Measurements from ENCODE around the gene ZNF573. TPM values are rescaled to one million over a fixed set of nuclear protein-coding genes. Genes with fewer than 3 reads are reported as not detected.
"Not testable (repeated sequence)": the region's sequence is repeated elsewhere in the genome, so short reads cannot be mapped to it uniquely, and the experiment has no call there.

Gene ZNF573
- total and polyA plus RNA-seq, 5 donors, result 9.9 to 15.5 (median 11.0) TPM

DNA sequence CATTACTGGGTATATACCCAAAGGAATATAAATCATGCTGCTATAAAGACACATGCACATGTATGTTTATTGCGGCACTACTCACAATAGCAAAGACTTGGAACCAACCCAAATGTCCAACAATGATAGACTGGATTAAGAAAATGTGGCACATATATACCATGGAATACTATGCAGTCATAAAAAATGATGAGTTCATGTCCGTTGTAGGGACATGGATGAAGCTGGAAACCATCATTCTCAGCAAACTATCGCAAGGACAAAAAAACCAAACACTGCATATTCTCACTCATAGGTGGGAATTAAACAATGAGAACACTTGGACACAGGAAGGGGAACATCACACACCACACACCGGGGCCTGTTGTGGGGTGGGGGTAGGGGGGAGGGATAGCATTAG, 21.7 kb downstream of the ZNF573 start:
- H3K4me1 ChIP-seq (ENCODE audit: control insufficient read depth, insufficient read depth, low read length); intact Hi-C loops (cut with DNase I); H3K9me3 ChIP-seq (ENCODE audit: control insufficient read depth, low read length); H3K27me3 ChIP-seq (ENCODE audit: control insufficient read depth, insufficient read depth); DNase-seq; ATAC-seq; H3K4me3 ChIP-seq (ENCODE audit: low read length); H3K27ac ChIP-seq (ENCODE audit: low read length): not testable (repeated sequence)
- 98% methylated on average over 4 of the region's 4 CpGs for WGBS

DNA sequence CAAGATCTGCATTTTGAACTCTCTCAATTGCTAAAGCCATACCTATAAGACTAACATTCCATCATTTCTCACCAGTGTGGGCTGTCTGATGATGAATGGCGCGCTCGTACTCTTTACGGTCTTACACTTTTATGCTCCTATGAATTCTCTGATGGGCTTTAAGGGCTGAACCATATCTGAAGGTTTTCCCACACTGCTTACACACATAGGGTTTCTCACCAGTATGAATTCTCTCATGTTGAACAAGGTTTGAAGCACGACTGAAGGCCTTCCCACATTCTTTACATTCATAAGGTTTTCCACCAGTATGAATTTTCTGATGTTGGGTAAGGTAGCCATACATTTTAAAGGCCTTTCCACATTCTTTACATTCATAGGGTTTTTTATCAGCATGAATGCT, 41.0 kb downstream of the ZNF573 start:
- Histone ChIP-seq H3K27ac (ENCODE audit: low read length) (no peak overlapping the region), H3K9me3 (ENCODE audit: control insufficient read depth, low read length) (peaks cover 6% of the 10 kb centered on the region), H3K4me1 (ENCODE audit: control insufficient read depth, insufficient read depth, low read length) (no peaks in the 10 kb centered on the region), H3K27me3 (ENCODE audit: control insufficient read depth, insufficient read depth) (no peaks in the 10 kb centered on the region), H3K4me3 (ENCODE audit: low read length) (no peak overlapping the region)
- DNase-seq (no peak), ATAC-seq (no peak)
- WGBS, result 88% methylated on average over 5 of the region's 5 CpGs
- intact Hi-C loops (cut with DNase I), result no loop called here

DNA sequence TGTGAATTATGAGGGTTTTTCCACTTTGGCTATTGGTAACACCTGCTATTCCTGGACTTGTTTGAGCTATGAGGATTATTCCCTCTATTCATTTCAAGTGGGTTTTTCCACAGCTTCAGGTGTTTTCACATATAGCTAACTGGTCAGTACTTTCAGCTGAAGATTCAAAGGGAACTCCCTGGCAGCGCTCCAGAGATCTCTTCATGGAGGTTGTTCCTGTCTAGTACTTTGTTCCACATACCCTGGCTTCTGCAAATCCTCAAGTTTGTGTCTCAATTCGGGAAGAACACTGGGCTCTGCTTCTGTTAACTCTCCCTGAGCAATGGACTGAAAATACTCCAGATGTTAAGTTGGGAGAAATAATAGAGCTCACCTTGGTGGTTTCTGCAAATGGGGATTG, 54.2 kb downstream of the ZNF573 start:
- whole genome bisulfite sequencing, result 84% methylated on average over 2 of the region's 2 CpGs
- intact Hi-C loops (cut with DNase I), result no loop called here
- H3K9me3 ChIP-seq (ENCODE audit: control insufficient read depth, low read length), result no peaks in the 10 kb centered on the region

DNA sequence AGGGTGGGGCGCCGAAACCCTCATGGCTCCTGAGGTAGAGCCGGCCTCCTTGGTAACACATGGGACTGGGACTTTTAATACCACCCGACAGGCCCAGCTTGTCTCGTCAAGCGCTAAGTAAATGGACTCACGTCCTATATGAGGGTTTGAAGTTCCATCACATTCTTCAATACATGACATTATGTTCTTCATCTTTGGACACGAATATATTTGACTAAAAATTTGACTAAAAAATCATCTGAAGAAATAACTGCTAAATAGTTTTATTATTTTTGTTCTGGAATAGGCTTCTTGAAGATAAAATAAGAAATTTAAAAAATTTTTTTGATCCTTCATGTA, 59.5 kb downstream of the ZNF573 start:
- ATAC-seq (no peak), DNase-seq (no peak)
- H3K4me1 ChIP-seq (ENCODE audit: control insufficient read depth, insufficient read depth, low read length), result peaks cover 3% of the 10 kb centered on the region
- H3K9me3 ChIP-seq (ENCODE audit: control insufficient read depth, low read length), result no peaks in the 10 kb centered on the region
- peak overlapping the region; percentile 87 for H3K4me3 ChIP-seq (ENCODE audit: low read length)
- H3K27ac ChIP-seq (ENCODE audit: low read length), result no peak overlapping the region
- intact Hi-C loops (cut with DNase I), result loop anchor here in 1 of 4 donors (5.0 kb wide), 1 partner anchor 63 kb away; the partner anchor contains the start of gene ZFP30
- 6% methylated on average over 8 of the region's 8 CpGs for WGBS
- no peaks in the 10 kb centered on the region for H3K27me3 ChIP-seq (ENCODE audit: control insufficient read depth, insufficient read depth)

More for the DNA sequence above, 54.2 kb downstream of the ZNF573 start:
- no peaks in the 10 kb centered on the region for H3K4me1 ChIP-seq (ENCODE audit: control insufficient read depth, insufficient read depth, low read length)
- ATAC-seq (no peak), DNase-seq (no peak)
- H3K27me3 ChIP-seq (ENCODE audit: control insufficient read depth, insufficient read depth), result no peaks in the 10 kb centered on the region
- H3K4me3 ChIP-seq (ENCODE audit: low read length), result no peak overlapping the region
- no peak overlapping the region for H3K27ac ChIP-seq (ENCODE audit: low read length)

DNA sequence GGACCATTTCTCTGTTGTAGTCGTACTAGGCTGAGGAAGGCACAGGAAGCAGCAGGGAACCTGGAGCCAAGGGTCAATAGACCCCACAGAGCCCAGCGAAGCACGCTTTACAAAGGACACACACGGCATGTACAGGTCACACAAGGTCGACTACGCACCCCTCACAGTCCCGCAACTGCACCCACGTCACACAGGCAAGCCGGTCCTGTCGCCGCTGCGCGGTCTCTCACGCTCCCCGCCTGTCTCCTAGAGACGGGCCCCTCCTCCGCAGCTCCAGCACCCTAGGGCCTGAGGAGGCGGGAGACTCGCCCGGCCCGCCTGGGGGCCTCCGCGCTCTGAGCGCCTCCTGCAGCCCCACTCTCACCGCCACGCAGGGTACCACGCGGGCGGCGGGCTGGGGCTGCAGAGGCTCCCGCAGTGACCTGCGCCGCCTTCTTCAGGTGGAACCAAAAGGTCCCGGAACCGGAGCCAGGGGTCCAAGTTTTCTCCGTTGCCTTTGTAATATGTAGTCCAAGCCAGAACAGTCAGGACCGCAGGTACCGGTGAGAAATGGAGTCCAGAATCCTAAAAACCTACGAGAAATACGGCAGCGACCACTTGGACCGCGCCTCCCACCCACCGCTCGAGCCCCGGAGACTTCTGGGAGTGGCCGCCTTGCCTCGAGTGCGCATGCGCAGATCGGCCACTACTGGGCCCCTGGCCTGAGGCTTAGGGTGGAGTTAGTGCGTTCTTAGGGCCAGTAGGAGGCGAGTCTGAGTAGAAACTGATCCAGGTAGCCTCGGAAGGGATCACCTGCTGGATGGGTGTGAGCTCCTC, 60.1 kb downstream of the ZNF573 start, which contains the start of gene ZNF607:
Gene ZNF607, minus strand, starts transcription at position 651 of the 816 bp plus-strand sequence. CDS start 8,143 bp downstream, outside the sequence.
- peak; percentile 100 for ATAC-seq

DNA sequence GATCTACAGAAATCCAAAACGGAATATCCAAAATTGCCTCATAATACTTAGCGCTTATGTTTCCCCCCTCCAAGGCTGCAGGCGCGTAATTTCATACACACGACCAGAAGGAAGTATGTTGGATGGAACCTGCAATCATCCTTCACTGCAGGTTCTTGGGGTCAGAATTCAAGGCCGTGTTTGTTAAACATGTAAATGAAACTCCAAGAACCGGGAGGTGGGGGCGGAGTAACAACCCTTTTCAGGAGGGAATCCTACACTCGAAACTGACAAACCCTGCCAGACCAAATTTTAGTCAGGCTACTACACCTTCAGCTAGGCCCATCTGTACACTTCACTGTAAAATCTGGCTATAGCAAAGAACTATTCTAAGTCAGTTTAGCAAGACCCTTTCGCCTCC, 61.1 kb downstream of the ZNF573 start:
- Histone ChIP-seq H3K27me3 (ENCODE audit: control insufficient read depth, insufficient read depth) (no peaks in the 10 kb centered on the region), H3K4me1 (ENCODE audit: control insufficient read depth, insufficient read depth, low read length) (peaks cover 3% of the 10 kb centered on the region), H3K27ac (ENCODE audit: low read length) (no peak overlapping the region), H3K4me3 (ENCODE audit: low read length) (peak overlapping the region; percentile 87), H3K9me3 (ENCODE audit: control insufficient read depth, low read length) (no peaks in the 10 kb centered on the region)
- 51% methylated on average over 10 of the region's 10 CpGs for WGBS
- ATAC-seq (no peak), DNase-seq (no peak)
- intact Hi-C loops (cut with DNase I), result loop anchor here in 1 of 4 donors (5.0 kb wide), 1 partner anchor 61 kb away; the partner anchor contains the start of gene ZFP30

More for the DNA sequence above, 60.1 kb downstream of the ZNF573 start, which contains the start of gene ZNF607:
- intact Hi-C loops (cut with DNase I), result loop anchor here in 1 of 4 donors (5.0 kb wide), 1 partner anchor 62 kb away; the partner anchor contains the start of gene ZFP30
- DNase-seq, result peak; percentile 91 to 97 (median 95)
- Histone ChIP-seq H3K9me3 (ENCODE audit: control insufficient read depth, low read length) (no peaks in the 10 kb centered on the region), H3K27ac (ENCODE audit: low read length) (peak within 1 kb of the TSS; percentile 40), H3K4me1 (ENCODE audit: control insufficient read depth, insufficient read depth, low read length) (peaks cover 3% of the 10 kb centered on the region), H3K4me3 (ENCODE audit: low read length) (peak within 1 kb of the TSS; percentile 87), H3K27me3 (ENCODE audit: control insufficient read depth, insufficient read depth) (no peaks in the 10 kb centered on the region)
- WGBS, result under 1% methylated on average over 54 of the region's 54 CpGs

DNA sequence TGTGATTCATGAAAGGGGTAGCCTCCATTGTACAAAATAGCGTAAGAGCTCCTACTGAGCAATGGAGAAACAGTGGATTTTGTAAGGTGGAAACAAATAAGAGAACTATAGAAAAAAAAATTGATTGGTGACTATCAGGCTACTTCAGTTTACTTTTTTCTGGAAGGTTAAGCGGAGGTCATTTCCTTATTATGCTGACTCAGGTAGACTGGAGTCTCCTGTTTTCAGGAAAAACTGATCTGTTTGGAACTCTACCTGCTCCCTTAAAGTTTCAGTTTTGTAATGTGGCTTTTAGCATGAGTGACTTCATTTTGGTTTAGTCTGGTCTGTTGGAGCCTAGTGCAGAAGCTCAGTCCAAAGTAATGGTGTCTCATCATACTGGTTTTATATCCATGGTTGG, 63.2 kb downstream of the ZNF573 start:
- ATAC-seq (no peak), DNase-seq (no peak)
- Histone ChIP-seq H3K4me1 (ENCODE audit: control insufficient read depth, insufficient read depth, low read length) (peaks cover 3% of the 10 kb centered on the region), H3K9me3 (ENCODE audit: control insufficient read depth, low read length) (no peaks in the 10 kb centered on the region), H3K27ac (ENCODE audit: low read length) (no peak overlapping the region), H3K4me3 (ENCODE audit: low read length) (no peak overlapping the region), H3K27me3 (ENCODE audit: control insufficient read depth, insufficient read depth) (no peaks in the 10 kb centered on the region)
- WGBS, result 98% methylated on average over 2 of the region's 2 CpGs
- intact Hi-C loops (cut with DNase I), result loop anchor here in 1 of 4 donors (5.0 kb wide), 1 partner anchor 59 kb away; the partner anchor contains the start of gene ZFP30

DNA sequence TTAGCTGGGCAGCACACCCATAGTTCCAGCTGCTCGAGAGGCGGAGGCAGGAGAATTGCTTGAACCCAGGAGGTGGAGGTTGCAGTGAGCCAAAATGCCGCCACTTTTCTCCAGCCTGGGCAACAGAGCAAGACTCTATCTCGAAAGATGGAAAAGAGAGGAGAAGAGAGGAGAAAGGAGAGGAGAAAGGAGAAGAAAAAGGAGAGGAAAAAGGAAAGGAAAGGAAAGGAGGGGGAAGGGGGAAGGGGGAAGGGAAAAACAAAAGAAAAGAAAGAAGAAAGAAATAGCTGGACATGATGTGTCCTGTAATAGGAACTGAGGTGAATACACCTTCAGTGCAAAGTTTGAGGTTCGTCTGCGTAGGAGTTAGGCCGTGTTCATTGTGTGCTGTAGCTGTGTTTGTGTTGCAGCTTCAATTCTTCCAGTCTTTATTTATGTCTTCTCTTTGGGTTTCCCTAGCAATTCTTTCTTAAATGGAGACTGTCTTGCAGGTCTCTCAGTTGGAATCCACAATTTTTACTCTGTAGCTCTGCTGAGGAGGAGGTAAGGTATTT, 73.3 kb downstream of the ZNF573 start:
- no peaks in the 10 kb centered on the region for H3K27me3 ChIP-seq (ENCODE audit: control insufficient read depth, insufficient read depth)
- intact Hi-C loops (cut with DNase I), result no loop called here
- ATAC-seq, result no peak
- no peaks in the 10 kb centered on the region for H3K9me3 ChIP-seq (ENCODE audit: control insufficient read depth, low read length)
- H3K4me3 ChIP-seq (ENCODE audit: low read length), result no peak overlapping the region
- WGBS, result 96% methylated on average over 7 of the region's 7 CpGs
- no peaks in the 10 kb centered on the region for H3K4me1 ChIP-seq (ENCODE audit: control insufficient read depth, insufficient read depth, low read length)
- no peak overlapping the region for H3K27ac ChIP-seq (ENCODE audit: low read length)
- DNase-seq, result no peak

DNA sequence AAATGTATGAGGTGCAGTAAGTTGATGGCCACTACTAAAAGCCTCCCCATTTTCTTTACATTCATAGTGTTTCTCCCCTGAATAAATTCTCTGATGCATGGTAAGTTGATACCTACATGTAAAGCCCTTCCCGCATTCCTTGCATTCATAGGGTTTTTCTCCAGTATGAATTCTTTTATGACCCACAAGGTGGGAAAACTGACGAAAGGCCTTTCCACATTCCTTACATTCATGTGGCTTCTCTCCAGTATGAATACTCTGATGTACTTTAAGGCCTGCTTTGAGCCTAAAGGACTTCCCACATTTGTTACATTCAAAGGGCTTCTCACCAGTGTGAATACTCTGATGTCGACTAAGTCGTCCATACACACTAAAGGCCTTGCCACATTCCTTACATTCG, 80.3 kb downstream of the ZNF573 start:
- Histone ChIP-seq H3K27me3 (ENCODE audit: control insufficient read depth, insufficient read depth) (no peaks in the 10 kb centered on the region), H3K4me3 (ENCODE audit: low read length) (no peak overlapping the region), H3K4me1 (ENCODE audit: control insufficient read depth, insufficient read depth, low read length) (no peaks in the 10 kb centered on the region), H3K27ac (ENCODE audit: low read length) (no peak overlapping the region), H3K9me3 (ENCODE audit: control insufficient read depth, low read length) (no peaks in the 10 kb centered on the region)
- intact Hi-C loops (cut with DNase I), result no loop called here
- WGBS, result 89% methylated on average over 5 of the region's 5 CpGs
- ATAC-seq (no peak), DNase-seq (no peak)

DNA sequence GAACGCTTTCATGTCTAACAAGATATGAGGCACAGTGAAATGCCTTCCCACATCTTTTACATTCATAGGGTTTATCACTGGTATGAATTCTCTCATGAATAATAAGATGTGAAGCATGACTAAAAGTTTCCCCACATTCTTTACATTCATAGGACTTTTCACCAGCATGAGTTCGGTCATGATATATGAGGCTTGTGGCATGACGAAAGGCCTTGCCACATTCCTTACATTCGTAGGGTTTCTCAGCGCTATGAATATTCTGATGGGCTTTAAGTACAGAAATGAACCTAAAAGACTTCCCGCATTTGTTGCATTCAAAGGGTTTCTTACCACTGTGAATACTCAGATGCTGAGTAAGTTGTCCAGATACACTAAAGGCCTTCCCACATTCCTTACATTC, 81.2 kb downstream of the ZNF573 start:
- WGBS, result 92% methylated on average over 6 of the region's 6 CpGs
- ATAC-seq (no peak), DNase-seq (no peak)
- intact Hi-C loops (cut with DNase I), result no loop called here
- Histone ChIP-seq H3K27ac (ENCODE audit: low read length) (no peak overlapping the region), H3K4me3 (ENCODE audit: low read length) (no peak overlapping the region), H3K9me3 (ENCODE audit: control insufficient read depth, low read length) (no peaks in the 10 kb centered on the region), H3K27me3 (ENCODE audit: control insufficient read depth, insufficient read depth) (no peaks in the 10 kb centered on the region), H3K4me1 (ENCODE audit: control insufficient read depth, insufficient read depth, low read length) (no peaks in the 10 kb centered on the region)

DNA sequence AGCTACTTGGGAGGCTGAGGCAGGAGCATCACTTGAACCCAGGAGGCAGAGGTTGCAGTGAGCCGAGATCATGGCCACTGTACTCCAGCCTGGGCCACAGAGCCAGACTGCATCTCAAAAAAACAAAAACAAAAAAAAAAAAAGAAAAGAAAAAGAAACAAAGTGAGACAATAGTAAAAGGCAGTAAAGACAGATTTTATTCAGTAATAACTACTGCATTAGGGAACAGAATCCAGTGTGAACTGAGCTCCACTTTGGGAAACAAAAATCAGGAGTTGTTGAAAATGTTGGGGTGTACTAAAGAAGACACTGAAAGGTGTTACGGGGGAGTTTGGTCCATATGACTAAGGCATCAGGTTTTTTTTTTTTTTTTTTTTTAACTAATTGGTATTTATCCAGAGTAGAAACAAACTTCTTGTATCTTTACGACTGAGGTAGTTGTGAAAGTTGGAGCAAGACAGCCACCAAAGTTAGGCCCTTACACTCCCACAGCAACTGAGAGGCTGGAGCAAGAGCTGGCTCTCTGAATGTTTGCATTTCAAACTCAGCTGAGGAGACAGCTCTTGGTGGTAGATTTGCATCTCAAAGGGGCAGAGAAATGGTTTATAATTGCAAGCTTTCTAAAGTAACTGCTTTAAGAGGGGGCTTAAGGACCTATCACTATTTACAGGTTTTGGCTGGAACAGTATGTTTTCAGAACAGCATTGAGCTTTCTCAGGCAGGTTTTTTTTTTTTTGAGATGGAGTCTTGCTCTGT, 84.1 kb downstream of the ZNF573 start:
- Histone ChIP-seq H3K4me3 (ENCODE audit: low read length) (no peak overlapping the region), H3K27ac (ENCODE audit: low read length) (no peak overlapping the region), H3K4me1 (ENCODE audit: control insufficient read depth, insufficient read depth, low read length) (no peaks in the 10 kb centered on the region), H3K9me3 (ENCODE audit: control insufficient read depth, low read length) (no peaks in the 10 kb centered on the region), H3K27me3 (ENCODE audit: control insufficient read depth, insufficient read depth) (no peaks in the 10 kb centered on the region)
- no peak for ATAC-seq
- no peak for DNase-seq
- intact Hi-C loops (cut with DNase I), result no loop called here
- WGBS, result 78% methylated on average over 3 of the region's 3 CpGs

Measured in right cardiac atrium (tissue), 5 donors.